Ectodermal cell (in vitro differentiated cells): Measurements from ENCODE around the gene SAMM50.
"Not testable (repeated sequence)": the region's sequence is repeated elsewhere in the genome, so short reads cannot be mapped to it uniquely, and the experiment has no call there.

Experiments
- H3K27ac ChIP-seq: 2 replicates; pipeline ENCODE4 v1.7.0; 2013; ENCODE audit warnings: mild to moderate bottlenecking, low read depth, low read length; ENCODE audit not compliant: insufficient read depth, poor library complexity, severe bottlenecking
- H3K27me3 ChIP-seq: 2 replicates; pipeline ENCODE4 v1.7.0; 2013; ENCODE audit warnings: mild to moderate bottlenecking, low read length; ENCODE audit not compliant: insufficient read depth, control insufficient read depth, poor library complexity, severe bottlenecking
- H3K36me3 ChIP-seq: one replicate; pipeline ENCODE4 v1.7.0; 2013; ENCODE audit warnings: low read length; ENCODE audit not compliant: control insufficient read depth, insufficient read depth
- H3K4me1 ChIP-seq: one replicate; pipeline ENCODE4 v1.7.0; 2013; ENCODE audit warnings: low read length; ENCODE audit not compliant: control insufficient read depth, insufficient read depth
- H3K4me3 ChIP-seq: 2 replicates; pipeline ENCODE4 v1.7.0; 2013; ENCODE audit warnings: low read depth, low read length, control low read depth; ENCODE audit not compliant: insufficient read depth
- H3K9me3 ChIP-seq: 2 replicates; pipeline ENCODE4 v1.7.0; 2013; ENCODE audit warnings: mild to moderate bottlenecking, low read length, moderate library complexity; ENCODE audit not compliant: control insufficient read depth
- WGBS, 2 experiments: methylation state at CpG; one replicate each; pipeline ENCODE4 v1.1.7; 2013; ENCODE audit warnings: missing lambda C conversion rate in 2 of 2; 5-methylcytosine and 5-hydroxymethylcytosine counted together

Gene SAMM50

DNA sequence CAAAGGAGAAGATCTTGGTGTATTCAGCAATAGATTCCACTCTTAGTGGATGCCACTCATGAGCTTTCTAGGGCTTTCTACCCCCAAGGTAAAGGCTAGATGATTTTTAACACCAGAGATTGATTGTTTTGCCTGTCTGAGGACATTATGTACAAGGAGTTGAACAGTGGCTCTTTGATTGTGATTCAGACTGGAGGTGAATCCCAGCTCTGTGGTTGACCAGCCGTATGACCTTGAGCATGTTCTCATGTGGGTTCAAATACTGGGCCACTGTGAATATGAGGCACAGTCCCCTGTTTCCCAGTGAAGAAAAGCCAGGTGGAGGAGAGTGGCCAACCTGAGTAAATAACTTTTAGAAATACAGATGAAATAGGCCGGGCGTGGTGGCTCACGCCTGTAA, 44.9 kb downstream of the SAMM50 start:
- WGBS, 2 experiments = 96 to 98% methylated on average over 4 of the region's 4 CpGs
- Histone ChIP-seq H3K4me3 (no peak overlapping the region), H3K4me1 (no peaks in the 10 kb centered on the region), H3K27ac (no peak overlapping the region), H3K27me3 (no peaks in the 10 kb centered on the region), H3K9me3 (no peaks in the 10 kb centered on the region), H3K36me3 (no peaks in the 10 kb centered on the region)

DNA sequence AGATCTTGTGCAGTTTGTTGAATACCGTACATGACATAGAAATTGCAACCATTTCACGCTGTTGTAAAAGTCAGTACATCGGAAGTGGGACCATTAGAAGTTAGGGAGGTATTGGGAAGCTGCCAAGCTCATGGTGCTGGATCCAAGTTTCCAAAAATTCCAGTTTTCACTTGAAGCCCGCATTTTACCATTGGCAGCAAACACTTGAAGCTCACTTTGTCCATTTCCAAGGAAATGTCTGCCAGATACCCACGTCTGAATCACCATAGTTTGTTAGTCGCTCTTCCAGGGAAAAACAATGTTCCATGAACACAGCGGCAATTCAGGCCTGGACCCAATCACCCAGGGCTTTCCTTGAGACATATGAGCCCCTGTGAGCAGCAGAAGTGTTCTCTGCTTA, 46.3 kb downstream of the SAMM50 start:
- Histone ChIP-seq H3K27me3 (no peaks in the 10 kb centered on the region), H3K36me3 (no peaks in the 10 kb centered on the region), H3K9me3 (no peaks in the 10 kb centered on the region), H3K4me1 (no peaks in the 10 kb centered on the region), H3K4me3 (no peak overlapping the region), H3K27ac (no peak overlapping the region)
- 95 to 96% methylated on average over 7 of the region's 7 CpGs for WGBS, 2 experiments

DNA sequence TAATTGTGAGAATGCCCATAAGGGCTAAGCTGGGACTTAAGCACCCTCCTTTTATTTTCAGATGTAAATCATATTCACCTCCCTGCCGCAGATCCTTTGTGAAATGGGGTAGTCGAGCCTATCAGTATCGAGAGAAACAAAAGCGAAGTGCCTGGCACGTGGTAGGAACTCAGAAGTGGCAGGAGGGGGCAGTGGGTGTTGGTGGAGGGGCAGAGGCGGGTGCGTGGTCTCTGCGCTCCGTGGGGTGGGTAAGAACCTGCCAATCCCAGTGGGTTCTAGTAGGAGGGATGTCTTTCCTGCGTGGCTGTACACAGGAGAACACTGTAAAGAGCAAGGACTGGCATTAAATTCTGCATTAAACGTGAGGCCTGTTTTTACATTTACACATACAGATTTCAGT, 47.1 kb downstream of the SAMM50 start:
- Histone ChIP-seq H3K36me3 (no peaks in the 10 kb centered on the region), H3K27me3 (no peaks in the 10 kb centered on the region), H3K9me3 (no peaks in the 10 kb centered on the region), H3K27ac (no peak overlapping the region), H3K4me1 (no peaks in the 10 kb centered on the region), H3K4me3 (no peak overlapping the region)
- 87 to 93% methylated on average over 11 of the region's 11 CpGs for WGBS, 2 experiments

DNA sequence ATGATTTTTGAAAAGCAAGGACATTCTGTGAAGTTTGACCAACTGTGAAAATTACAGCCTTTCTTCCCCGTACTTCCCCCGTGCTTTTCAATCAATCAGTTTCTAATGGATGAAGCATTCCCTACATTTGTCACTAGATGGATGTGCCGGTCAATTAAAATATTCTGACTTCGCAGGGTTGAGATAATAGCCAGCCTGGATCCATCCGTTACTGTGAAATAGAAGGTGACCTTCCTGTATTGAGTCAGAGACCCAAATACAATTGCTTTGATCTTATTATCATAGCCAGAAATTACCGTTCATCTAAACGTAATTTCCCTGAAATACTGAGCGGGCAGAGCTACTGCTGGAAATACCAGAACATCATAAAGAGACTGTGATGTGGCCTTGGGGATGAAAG, 47.8 kb downstream of the SAMM50 start:
- Histone ChIP-seq H3K4me3 (no peak overlapping the region), H3K27me3 (no peaks in the 10 kb centered on the region), H3K9me3 (no peaks in the 10 kb centered on the region), H3K4me1 (no peaks in the 10 kb centered on the region), H3K36me3 (no peaks in the 10 kb centered on the region), H3K27ac (no peak overlapping the region)
- WGBS, 2 experiments = 93 to 97% methylated on average over 8 of the region's 8 CpGs

DNA sequence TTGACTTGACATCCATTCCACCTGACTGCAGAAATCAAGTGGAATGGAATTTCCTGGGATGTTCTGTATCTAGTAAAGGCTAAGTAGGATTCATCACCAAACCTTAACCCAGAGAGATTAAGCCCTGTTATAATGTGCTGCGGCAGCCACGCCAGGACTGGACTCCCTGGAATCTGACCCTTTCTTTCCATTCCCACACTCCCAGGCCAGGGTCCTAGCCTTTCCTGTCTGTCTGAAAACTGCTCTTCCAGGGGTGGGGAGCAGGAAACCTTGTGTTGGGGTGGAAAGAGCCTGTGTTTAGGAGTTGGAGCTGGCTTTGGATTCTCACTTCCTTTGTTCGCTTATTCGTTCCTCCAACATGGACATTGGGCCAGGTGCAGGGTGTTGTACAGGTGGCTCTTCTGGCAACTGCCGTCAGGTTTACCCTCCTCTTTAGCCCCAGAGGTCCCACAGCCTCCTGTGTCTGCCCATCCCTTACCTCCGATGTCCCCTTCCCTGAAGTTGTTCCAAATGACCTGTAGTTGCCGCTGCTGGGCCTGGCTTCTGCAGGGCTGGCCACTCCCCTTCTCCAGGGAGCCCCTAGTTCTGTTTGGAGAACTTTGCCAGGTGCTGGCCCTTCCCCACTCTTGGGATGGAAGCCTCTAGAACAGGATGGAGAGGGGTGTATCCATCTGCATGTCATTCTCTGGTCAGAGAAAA, 48.3 kb downstream of the SAMM50 start:
- Histone ChIP-seq H3K36me3 (no peaks in the 10 kb centered on the region), H3K4me3 (no peak overlapping the region), H3K4me1 (no peaks in the 10 kb centered on the region), H3K9me3 (no peaks in the 10 kb centered on the region), H3K27ac (no peak overlapping the region), H3K27me3 (no peaks in the 10 kb centered on the region)
- WGBS, 2 experiments = 73 to 78% methylated on average over 7 of the region's 7 CpGs

DNA sequence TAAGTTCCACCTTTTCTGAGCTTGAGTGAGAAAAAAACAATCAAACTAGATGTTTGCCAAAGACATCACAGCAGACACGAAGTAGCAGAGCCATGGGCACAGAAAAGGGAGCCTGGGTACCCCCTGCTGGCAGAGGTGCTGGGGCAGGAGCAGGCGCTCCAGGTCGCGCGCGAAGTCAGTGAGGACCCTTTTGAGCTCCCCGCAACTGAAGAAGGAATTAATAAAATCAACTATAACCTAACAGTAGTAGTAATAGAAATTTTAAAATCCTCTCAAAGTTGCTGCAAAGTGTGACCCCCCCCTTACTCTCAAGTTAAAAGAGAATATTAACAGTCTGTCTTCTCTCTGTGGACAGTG, 48.8 kb downstream of the SAMM50 start:
- H3K4me1 ChIP-seq = no peaks in the 10 kb centered on the region
- H3K27ac ChIP-seq = no peak overlapping the region
- 87 to 93% methylated on average over 6 to 7 of the region's 7 CpGs for WGBS, 2 experiments
- no peaks in the 10 kb centered on the region for H3K36me3 ChIP-seq
- no peak overlapping the region for H3K4me3 ChIP-seq
- no peaks in the 10 kb centered on the region for H3K9me3 ChIP-seq
- H3K27me3 ChIP-seq = no peaks in the 10 kb centered on the region

DNA sequence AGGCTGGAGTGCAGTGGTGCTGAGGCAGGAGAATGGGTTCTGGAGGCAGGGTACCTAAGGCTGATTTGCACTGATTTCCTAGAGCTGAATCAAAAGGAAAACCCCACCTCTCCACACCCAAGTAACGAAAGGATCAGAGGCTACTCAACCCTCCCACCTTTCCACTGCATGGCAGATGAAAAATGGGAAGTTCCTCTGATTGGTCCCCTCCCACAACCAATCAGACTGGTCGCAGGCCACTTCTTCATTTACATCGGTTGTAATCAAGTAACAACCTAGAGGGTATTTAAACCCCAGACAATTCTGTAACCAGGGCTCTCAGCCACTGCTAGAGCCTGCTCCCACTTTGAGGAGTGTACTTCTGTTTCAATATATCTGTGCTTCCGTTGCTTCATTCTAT, 50.3 kb downstream of the SAMM50 start:
- Histone ChIP-seq H3K27ac (no peak overlapping the region), H3K27me3 (no peaks in the 10 kb centered on the region), H3K9me3 (no peaks in the 10 kb centered on the region), H3K4me1 (no peaks in the 10 kb centered on the region), H3K4me3 (no peak overlapping the region), H3K36me3 (no peaks in the 10 kb centered on the region)
- 88 to 95% methylated on average over 4 of the region's 4 CpGs for WGBS, 2 experiments

DNA sequence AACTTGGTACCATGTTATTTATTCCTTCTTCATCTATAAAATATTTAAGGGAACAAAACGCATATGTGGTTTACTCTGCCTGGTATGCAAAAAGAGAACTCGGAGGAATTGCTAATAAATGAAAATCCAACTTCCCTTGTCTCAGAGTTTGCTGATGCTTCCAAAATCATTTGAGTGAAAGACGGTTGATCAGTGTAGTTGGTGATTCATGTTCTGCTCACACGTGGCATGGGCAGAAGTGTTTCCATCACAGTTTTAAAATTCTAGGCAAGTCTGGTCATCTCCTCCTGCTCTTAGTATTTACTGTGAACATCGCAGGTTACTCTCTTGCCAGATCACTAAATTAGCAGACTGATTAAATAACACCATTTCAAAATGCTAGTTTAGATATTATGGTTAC, 56.9 kb downstream of the SAMM50 start:
- 93 to 94% methylated on average over 5 of the region's 5 CpGs for whole genome bisulfite sequencing, 2 experiments
- no peaks in the 10 kb centered on the region for H3K27me3 ChIP-seq
- H3K4me3 ChIP-seq = no peak overlapping the region
- H3K9me3 ChIP-seq = no peaks in the 10 kb centered on the region
- no peaks in the 10 kb centered on the region for H3K36me3 ChIP-seq
- H3K27ac ChIP-seq = no peak overlapping the region
- no peaks in the 10 kb centered on the region for H3K4me1 ChIP-seq

DNA sequence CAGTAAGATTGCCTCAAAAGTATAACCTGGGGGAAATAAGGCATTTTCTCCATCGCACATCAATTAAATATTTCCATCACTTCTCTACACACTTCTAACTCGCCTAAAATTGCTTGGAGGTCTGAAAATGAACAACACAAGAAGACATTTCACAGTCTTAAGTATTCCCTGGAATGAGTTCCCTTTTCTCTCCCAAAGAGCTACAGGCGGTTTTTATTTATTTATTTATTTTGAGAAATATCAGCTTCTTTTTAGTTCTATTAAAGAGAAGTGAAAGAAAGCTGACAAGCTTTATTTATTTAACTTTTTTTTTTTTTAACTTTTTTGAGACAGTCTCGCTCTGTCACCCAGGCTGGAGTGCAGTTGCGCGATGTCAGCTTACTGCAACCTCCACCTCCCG, 57.3 kb downstream of the SAMM50 start:
- WGBS, 2 experiments = 90 to 96% methylated on average over 6 of the region's 7 CpGs
- H3K9me3 ChIP-seq = no peaks in the 10 kb centered on the region

DNA sequence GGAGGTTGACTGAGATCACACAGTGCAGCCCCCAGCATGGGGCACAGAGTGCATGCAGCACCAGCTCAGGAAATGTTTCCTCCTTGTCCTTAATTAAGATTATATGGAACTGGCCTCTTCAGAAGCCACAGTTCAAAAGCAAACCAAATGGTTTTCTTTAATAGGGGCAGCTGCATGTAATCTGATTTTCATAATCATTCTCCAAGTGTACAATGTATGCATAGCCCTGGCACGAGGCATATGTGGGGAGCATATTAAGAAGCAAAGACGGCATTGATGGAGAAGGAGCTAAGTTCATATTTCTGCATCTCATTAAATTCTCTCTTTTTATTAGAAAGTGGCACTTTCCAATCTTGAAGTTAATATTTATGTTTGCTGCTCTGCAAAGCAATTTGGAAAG, 59.0 kb downstream of the SAMM50 start:
- Histone ChIP-seq H3K4me3 (no peak overlapping the region), H3K9me3 (no peaks in the 10 kb centered on the region), H3K27ac (no peak overlapping the region), H3K4me1 (no peaks in the 10 kb centered on the region), H3K27me3 (no peaks in the 10 kb centered on the region), H3K36me3 (no peaks in the 10 kb centered on the region)
- WGBS, 2 experiments = 95 to 96% methylated on average over 2 of the region's 2 CpGs

More for the DNA sequence above, 57.3 kb downstream of the SAMM50 start:
- Histone ChIP-seq H3K36me3 (no peaks in the 10 kb centered on the region), H3K4me3 (no peak overlapping the region), H3K4me1 (no peaks in the 10 kb centered on the region), H3K27ac (no peak overlapping the region), H3K27me3 (no peaks in the 10 kb centered on the region)

DNA sequence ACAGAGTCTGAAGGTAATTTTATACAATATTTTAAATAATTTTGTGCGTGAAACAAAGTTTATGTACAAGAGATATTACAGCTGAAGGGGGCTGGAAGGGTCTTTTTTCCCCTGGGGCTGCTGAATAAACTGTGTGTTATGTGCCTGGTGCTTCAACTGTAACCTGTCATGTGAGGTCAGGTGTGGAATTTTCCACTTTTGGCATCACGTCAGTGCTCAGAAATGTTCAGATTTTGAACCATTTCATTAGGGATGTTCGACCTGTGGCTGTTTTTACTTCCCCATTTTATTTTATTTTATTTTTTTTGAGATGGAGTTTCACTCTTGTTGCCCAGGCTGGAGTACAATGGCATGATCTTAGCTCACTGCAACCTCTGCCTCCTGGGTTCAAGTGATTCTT, 61.3 kb downstream of the SAMM50 start:
- not testable (repeated sequence) for H3K9me3 ChIP-seq, H3K27me3 ChIP-seq, H3K4me1 ChIP-seq, H3K36me3 ChIP-seq, H3K27ac ChIP-seq, H3K4me3 ChIP-seq
- 95 to 97% methylated on average over 3 of the region's 3 CpGs for WGBS, 2 experiments
